OCI-LY7 (cell line): Measurements from ENCODE around the gene WNT7A.

Experiments
- CTCF ChIP-seq: fragments of 200-600 bp; sonication (generic); conservative IDR thresholded peaks from 2 replicates; pipeline ENCODE4 v1.5.1; 2014; ENCODE audit warnings: mild to moderate bottlenecking, antibody characterized with exemption, low read length, moderate library complexity, mixed read lengths
- EZH2phosphoT487 ChIP-seq: fragments of 200-600 bp; sonication (generic); IDR thresholded peaks from 2 replicates; pipeline ENCODE4 v1.6.1; 2018; ENCODE audit warnings: low read depth, borderline replicate concordance, mild to moderate bottlenecking, mixed run types, antibody characterized with exemption, low read length, moderate library complexity, mixed read lengths

GRCh38 chr3:13869761-13870343, 10.0 kb downstream of the WNT7A start:
- no peak for TF ChIP-seq CTCF
- TF ChIP-seq EZH2phosphoT487, result no peak
